HG03575 (cell line): ENCODE measurements around the gene ADGRL4.
"Not testable (repeated sequence)": the region's sequence is repeated elsewhere in the genome, so short reads cannot be mapped to it uniquely, and the experiment has no call there.

ENCODE experiments used
- ATAC-seq: cut with Tn5 transposase; IDR thresholded peaks from one replicate; pipeline ENCODE4 v1.9.1; 2021; ENCODE audit not compliant: unreplicated experiment, insufficient number of reproducible peaks, low FRiP score; ENCODE audit errors: extremely low read depth

The ADGRL4 gene

DNA sequence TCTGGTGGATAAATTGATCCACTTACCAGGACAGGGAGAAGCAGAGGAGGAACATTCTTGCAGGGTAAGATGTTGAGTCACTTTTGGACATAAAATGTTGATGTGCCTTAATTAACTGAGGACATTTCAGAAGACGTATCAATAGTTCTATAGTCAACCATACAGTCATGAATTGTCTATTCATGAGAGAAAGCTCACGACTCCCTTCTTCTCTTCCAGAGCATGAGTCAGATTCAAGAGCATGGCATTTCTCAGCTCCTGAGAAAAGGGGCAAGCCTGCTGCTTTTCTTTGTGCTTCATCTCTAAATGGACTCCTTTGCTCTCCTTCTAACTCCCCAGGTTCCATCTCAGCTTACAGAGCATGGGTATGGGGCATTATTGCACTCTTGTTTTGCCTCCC is 55.7 kb downstream of the ADGRL4 start:
- no peak for ATAC-seq

DNA sequence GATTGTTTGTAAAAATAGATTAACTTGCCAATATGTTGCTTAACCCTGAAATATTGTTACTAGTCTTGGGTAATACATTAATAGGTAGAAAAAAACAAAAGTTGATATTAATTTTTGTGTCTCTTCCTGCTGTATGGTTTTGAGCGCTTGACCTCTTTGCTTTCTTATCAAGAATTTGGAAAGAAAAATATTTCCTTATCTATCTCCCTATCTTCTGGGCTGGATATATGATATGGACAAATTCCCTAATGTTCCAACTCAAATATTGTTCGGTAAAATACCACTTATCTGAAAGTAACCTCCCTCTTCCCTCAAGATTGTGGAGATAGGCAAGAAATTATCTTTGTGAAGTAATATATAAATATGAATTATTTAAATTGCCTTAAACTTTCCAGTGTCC is 57.3 kb downstream of the ADGRL4 start:
- ATAC-seq = no peak

DNA sequence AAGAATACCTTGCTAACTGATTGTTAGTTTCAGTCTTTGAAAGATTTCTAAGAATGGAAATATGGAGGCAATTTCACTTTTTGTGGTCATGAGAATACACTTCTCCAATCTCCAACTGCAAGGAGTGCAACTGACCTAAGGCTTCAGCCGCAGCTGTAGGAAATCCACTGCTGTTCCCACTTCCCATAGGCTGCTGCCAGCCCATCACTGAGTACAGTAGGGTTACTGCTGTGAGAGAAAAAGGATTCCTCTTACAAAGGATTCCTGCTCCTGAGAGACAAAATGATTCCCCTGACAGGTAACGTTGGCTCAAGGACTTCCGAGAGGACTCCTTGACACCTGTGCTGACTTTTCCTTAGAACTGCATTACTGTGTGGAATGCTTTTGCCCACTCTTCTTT is 87.4 kb downstream of the ADGRL4 start:
- ATAC-seq = no peak

DNA sequence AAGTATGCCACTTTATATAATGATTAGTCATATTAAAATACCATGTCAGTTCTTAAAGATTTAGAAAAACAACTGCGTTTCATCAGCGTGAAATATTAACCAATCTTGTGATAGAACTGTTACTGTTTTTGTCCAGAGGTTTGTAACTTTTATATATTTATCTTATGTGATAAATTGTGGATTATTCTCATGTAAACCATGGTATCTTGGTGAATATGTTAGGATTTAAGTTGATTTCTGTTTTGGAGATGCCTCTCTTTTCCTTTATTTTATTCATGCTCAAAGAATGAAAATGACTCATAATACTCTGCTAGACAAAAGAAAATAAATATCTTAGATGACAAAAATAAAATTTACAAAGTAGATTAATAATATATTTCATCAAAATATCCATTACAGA is 88.4 kb downstream of the ADGRL4 start:
- no peak for ATAC-seq

DNA sequence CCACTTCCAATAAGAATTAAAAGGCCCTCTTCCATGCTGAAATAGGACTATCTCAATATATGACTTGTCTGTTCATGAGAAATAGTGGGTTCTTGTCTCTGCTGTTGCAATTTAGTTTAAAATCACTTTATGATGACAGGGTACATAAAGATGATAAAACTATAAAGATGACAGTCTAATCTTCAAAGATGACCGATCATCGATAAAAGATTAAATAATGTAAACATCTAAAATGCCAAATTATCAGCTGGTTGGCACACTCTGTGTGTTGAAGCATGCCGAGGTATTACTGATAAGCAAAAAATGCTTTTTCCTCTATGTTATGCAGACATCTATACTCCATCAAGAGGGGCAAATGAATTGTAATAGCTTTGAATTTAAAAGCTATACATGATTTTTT is 89.5 kb downstream of the ADGRL4 start:
- no peak for ATAC-seq

DNA sequence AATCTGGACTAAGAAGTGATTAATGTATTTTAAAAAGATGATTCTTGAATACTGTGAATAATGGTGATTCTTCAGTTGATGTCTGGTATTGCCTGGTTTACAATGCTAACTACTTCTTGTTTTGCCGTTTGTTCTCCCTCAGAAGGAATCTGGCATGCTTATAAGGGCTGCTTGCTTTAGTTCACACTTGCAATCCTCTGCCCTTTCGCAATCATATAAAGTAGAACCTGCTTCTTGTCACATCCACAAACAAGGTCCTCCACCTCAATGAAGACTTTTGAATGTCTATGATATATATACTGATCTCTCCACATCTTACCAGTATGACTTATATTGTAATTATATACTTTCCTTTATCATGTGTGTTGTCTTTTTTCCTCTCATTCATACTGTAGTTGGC is 92.6 kb downstream of the ADGRL4 start:
- ATAC-seq = no peak

DNA sequence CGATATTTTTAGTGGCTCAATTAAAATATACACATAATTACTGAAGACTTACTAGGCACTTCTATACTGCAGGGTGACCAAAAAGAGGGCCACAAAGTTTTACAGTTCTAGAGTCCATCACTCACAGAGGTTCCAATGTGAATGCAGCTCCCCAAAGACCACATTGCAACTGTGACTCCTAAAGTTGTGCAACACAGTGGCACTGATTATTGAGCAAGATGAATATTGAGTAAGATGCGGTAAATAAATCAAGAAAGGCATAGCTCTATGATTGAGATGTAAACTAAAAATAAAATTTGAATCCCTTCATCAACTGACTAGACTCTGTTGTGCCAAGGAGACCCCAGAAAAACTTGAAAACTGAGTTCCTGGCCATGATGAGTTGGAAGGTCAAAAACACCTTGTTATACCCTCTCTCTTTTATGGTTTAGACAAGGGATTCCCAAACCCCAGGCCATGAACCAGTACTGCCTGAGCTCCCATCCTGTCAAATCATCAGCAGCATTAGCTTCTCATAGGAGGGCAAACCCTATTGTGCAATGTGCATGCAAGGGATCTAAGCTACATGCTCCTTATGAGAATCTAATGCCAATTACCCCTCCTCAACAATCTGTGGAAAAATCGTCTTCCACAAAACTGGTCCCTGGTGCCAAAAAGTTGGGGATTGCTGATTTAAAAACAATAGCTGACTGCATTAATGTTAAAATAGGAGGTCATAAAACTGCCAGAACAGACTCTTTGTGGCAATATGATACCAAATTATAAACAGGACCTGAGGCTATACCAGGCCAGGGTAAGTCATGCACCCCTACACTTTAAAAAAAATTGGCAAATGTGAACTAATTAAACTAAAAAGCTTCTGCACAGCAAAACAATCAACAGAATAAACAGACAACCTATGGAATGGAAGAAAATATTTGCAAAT is 94.3 kb downstream of the ADGRL4 start:
- no peak for ATAC-seq

DNA sequence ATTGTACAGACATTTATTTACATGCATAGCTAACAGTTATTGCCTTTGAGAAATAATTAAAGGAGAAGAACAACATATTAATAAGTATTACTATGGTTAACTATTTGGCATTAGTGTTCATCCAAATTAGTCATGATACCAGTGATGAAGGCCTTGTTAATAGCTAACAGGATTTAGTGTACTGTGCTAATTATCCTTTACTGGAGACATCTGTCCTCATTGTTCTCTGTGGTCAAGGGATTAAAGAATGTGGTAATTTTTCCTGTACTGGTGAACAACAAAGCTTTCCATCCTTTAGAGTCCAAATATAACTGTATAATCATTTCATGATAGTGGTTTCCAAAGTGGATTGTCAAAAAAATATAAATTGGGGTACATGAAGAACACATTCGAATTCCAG is 103.9 kb downstream of the ADGRL4 start:
- no peak for ATAC-seq

DNA sequence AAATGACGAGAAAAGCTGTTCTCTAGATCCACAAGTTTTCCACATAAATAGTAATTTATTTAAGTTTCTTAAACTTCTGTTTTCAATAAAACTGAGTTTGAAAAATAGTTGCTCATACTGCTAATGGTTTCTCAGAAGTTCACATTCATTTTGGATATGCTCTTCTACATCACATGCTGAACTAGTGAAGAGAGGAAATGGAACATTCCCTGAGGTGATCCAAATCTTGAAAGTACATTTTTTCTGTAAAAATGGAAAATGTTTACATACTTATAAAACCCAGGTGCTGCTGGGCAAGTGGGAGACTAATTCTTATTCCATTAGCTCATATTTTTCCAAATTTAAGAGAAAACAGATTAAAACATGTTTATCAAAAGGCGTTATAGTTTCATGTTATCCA is 111.7 kb downstream of the ADGRL4 start:
- ATAC-seq = no peak

DNA sequence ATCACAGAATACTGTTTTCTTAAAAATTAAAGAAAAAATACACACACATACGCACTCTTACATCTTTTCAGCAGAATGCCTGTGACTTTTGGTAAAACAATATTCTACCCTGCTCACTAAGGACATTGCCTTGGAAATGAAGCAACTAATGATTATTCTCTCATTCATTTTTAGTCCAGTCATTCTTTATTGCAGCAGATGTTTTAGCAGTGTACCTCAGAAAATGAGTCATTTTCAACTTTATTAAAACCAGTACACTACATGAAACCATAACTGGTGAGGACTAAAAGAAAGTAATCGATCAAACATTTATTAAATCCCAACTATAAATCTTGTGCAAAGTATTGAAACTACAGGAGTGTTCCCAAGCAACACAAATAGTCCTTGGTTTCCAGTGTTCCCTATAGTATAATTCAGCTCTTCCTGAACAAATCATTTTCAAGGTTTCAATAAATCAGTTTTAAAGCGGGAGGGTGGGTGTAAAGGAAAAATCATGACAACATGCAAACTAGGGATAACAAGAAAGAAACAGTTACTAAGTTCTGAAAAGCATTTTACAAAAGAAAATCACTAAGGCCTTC is 114.2 kb downstream of the ADGRL4 start:
- ATAC-seq = no peak

DNA sequence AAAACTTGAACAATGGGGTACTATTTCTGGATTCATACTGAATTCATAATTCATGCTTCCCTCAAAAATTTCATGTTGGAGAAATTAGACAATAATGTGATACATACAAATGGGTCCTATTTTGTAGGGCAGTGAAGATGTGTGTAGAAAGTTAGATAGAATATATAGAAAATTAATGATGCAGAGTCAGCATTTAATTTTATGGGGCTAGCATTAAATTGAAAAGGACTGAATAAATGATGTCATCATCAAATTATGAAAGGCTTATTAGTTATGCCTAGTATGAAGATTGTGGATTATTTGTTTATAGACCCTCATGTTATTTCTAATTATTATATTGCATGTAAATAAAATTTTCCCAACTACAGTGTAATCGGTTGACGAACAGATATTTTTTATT is 119.1 kb downstream of the ADGRL4 start:
- no peak for ATAC-seq

DNA sequence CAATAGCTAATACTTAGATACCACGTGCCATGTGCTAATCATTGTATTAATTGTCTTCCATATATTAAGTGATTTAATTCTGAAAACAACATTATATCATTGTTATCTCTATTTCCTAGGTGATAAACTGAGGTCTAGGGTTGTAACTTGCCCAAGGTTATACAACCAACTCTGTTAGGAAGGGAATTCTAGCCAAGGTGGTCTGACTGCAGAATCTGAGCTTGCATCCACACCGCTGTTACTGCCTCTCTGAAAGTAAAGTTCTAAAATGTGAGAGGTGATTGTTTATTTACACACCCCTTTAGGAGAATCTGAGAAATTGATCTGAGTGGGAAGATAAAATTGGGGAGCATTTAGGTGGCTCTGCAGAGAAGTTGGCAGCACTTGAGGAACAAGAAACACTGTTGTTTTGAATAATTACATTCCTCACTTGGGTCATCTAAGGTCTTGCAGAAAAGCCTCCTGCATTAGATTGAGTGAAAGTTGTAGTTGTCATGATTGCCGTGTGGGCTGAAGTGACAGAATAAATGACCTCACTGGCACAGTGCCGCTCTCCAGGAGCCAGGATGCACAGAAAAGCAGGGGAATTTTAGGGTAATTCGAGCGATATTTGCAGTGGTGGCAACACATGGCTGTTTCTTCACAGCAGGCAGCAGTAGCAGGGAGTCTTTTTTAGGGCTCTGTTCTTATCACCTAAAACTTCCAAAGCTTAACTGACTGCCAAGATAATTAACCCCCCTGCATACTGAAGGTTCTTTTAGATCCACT is 121.7 kb downstream of the ADGRL4 start:
- ATAC-seq = no peak

DNA sequence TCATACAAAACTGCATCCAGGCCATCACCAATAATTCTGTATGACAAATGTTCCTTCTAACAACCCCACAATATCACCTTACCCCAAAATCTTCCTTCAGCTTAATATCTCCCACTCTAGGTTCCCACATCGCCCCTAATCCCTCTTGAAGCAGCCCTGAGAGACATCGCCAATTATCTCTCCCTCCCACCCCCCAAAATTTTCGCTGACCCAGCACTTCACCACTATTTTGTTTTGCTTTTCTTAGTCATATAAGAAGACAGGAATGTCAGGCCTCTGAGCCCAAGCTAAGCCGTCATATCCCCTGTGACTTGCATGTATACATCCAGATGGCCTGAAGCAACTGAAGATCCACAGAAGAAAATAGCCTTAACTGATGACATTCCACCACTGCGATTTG is 126.3 kb downstream of the ADGRL4 start:
- ATAC-seq = no peak

DNA sequence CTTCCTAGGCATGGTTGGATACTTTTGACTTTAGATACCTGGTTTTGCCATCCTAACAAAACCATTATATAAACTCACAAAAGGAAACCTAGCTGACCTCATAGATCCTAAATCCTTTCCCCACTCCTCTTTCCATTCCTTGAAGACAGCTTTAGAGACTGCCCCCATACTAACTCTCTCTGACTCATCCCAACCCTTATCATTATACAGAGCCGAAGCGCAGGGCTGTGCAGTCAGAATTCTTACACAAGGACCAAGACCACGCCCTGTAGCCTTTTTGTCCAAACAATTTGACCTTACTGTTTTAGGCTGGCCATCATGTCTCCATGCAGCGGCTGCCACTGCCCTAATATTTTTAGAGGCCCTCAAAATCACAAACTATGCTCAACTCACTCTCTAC is 130.5 kb downstream of the ADGRL4 start:
- not testable (repeated sequence) for ATAC-seq

DNA sequence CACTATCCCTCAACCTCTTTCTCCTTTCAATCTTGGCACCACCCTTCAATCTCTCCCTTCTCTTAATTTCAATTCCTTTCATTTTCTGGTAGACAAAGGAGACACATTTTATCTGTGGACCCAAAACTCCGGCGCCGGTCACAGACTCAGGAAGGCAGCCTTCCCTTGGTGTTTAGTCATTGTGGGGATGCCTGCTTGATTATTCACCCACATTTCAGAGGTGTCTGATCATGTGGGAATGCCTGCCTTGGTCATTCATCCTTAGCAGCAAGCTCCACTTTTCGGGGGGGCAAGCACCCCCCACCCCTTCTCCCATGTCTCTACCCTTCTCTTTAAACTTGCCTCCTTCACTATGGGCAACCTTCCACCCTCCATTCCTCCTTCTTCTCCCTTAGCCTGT is 133.7 kb downstream of the ADGRL4 start:
- ATAC-seq = not testable (repeated sequence)

DNA sequence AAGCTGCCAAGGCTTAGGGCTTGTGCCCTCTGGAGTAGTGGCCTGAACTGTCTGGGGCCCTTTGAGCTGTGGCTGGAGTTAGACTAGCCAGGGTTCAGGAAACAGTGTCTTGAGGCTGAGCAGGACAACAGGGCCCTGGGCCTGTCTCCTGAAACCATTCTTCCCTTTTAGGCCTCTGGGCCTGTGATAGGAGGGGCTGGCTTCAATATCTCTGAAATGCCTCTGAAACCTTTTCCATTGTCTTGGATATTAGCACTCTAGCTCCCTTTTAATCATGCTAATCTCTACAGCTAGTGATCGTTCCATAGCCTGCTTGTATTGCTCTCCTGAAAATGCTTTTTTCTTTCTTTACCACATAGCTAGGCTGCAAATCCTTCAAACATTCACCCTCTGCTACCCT is 135.3 kb downstream of the ADGRL4 start:
- ATAC-seq = no peak

DNA sequence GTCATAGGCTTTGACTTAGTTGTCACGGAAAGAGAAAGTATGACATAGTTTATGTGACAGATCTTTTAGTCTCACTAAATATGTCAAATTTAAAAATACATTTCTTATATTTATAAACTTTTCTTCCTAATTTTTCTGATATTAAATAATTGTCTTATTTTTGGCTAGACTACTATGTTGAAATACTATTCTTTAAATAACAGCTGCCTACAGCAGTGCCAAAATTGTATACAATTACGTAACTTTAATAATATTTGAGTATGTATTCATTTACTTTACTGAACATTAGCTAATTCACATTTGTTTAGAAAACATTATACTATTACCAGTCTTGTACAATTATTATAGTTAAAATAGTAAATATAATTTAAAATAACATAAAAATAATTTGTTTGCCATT is 137.4 kb downstream of the ADGRL4 start:
- ATAC-seq = no peak

DNA sequence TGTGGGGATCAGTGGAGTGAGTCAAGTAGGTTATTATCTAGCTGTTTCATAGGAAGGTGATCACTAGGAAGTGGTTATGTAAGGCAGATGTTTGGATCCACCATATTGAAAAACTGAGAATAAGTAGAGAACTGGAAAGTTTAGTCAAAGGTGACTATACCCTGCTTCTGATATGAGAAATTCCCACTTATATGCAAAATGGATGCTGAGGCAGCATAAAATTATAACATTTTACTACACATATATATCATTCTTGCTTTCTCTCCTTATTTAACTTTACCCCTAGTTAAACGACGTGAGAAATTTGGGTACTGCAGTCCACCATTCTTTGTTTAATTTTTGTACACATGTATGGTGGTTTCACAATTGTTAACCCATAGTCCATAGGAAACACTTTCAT is 142.4 kb downstream of the ADGRL4 start:
- ATAC-seq = no peak

DNA sequence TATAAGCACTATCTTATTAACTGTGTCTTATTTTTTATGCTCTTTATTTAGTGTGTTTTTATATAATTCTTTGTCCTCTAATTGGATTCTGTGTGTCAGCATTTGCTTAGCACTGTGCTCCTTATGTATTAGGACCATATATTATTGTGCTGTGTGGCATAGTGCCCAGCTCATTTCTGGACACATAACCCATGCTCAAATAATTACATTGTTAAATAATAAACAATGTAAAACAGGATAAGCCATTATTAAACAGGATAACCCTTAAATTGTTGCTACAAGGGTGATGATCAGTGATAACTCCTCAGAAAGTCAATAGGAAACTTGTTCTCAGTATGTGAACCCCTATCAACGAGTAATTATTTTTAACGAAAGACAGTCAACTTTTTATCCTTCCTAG is 150.4 kb downstream of the ADGRL4 start:
- ATAC-seq = no peak

DNA sequence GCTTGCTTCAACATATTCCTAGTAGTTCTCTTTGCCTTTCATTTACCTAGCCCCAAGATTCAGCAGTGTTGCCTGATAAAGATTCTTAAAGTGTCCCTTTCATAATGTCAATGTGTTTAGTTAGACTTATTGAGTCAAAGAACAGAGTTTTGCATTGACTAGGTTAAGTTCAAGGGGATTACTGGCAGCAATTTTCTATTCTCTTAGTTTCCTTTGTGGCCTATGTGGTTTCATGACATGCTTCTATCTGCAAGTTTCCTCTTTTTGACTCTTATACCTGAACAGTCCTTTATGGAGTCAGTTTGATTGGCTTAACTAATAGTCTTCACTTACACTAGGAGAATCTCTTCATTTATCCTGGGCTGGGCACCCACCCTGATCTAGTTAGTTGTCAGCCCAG is 151.3 kb downstream of the ADGRL4 start:
- peak; percentile 93 for ATAC-seq
